Transverse colon (tissue), 4 donors: ENCODE results near the gene RERGL. TPM values are rescaled to one million over a fixed set of nuclear protein-coding genes. Genes with fewer than 3 reads are reported as not detected.
"Not testable (repeated sequence)": the region's sequence is repeated elsewhere in the genome, so short reads cannot be mapped to it uniquely, and the experiment has no call there.

Source experiments
- DNase-seq: peaks from one replicate; pipeline ENCODE4 v3.0.0-alpha.2; 2019
- H3K27ac ChIP-seq, 4 donors: fragments of 200-600 bp; sonication (generic); 2 replicates each; pipeline ENCODE4 v1.5.1; 2016 to 2018; ENCODE audit warnings: inconsistent platforms in 4 of 4
- H3K27me3 ChIP-seq: fragments of 200-600 bp; sonication (generic); 2 replicates; pipeline ENCODE4 v1.5.1; 2017; ENCODE audit warnings: inconsistent platforms
- H3K36me3 ChIP-seq, 4 donors: fragments of 200-600 bp; sonication (generic); 2 replicates each; pipeline ENCODE4 v1.5.1; 2017 to 2019; ENCODE audit warnings: inconsistent platforms in 4 of 4
- H3K4me1 ChIP-seq, 4 donors: fragments of 200-600 bp; sonication (generic); 2 replicates each; pipeline ENCODE4 v1.5.1; 2017 to 2020; ENCODE audit warnings: inconsistent platforms in 4 of 4
- H3K4me3 ChIP-seq, 4 donors: fragments of 200-600 bp; sonication (generic); 1 replicate in 1 of 4; 2 replicates in 3 of 4; pipeline versions ENCODE4 v1.5.1 to v1.6.1; 2017 to 2019; ENCODE audit warnings: inconsistent platforms in 4 of 4
- H3K9me3 ChIP-seq, 2 donors: fragments of 200-600 bp; sonication (generic); 2 replicates each; pipeline ENCODE4 v1.5.1; 2017 to 2019; ENCODE audit warnings: inconsistent platforms in 2 of 2
- EP300 ChIP-seq: sonication (generic); formaldehyde crosslinking; IDR thresholded peaks from one replicate; pipeline ENCODE4 v1.6.1; 2017; ENCODE audit warnings: antibody characterized with exemption, low read depth
- POLR2A ChIP-seq: fragments of 450-650 bp; IDR thresholded peaks from one replicate; pipeline ENCODE4 v1.6.1; 2016; ENCODE audit warnings: antibody characterized with exemption, mild to moderate bottlenecking, moderate library complexity
- POLR2AphosphoS5 ChIP-seq, 3 donors: sonication (generic); formaldehyde crosslinking; IDR thresholded peaks; one replicate each; pipeline ENCODE4 v1.6.1; 2016; ENCODE audit warnings: antibody characterized with exemption in 3 of 3
- WGBS, 2 donors: methylation state at CpG; one replicate each; pipeline ENCODE4 v1.1.5; 2018; ENCODE audit warnings: low coverage in 1 of 2; 5-methylcytosine and 5-hydroxymethylcytosine counted together
- in situ Hi-C, 4 donors: fragments of 200-750 bp; cut with MboI; loops; one replicate each; pipeline versions ENCODE4 v1.15.0 to v1.15.1; 2017; ENCODE audit warnings: low sequenced_read_pairs in 3 of 4, low pct_ligation_motif_present in 1 of 4, low pct_unique_long_range_greater_than_20kb in 1 of 4
- intact Hi-C: fragments of 100-400 bp; cut with DNase I; formaldehyde crosslinking; loops from one replicate; pipeline ENCODE4 v1.15.1; 2023; ENCODE audit warnings: low total_unique reads
- total RNA-seq, 4 donors: library from RNA; depleted of rRNA; stranded (reverse); fragments of >200 nt; gene quantifications; one replicate each; pipeline ENCODE4 v1.1.0, GENCODE V29; 2016
- TF ChIP-seq, protein P1 (sequence below), 5 experiments: fragments of 200-600 bp in 3 of 5; fragments of 450-650 bp in 2 of 5; sonication (generic) in 3 of 5; IDR thresholded peaks; 1 replicate in 2 of 5; 2 replicates in 3 of 5; pipeline ENCODE4 v1.5.1; 2016 to 2017; ENCODE audit warnings: antibody characterized with exemption in 5 of 5, inconsistent platforms in 3 of 5, mild to moderate bottlenecking in 2 of 5, moderate library complexity in 1 of 5

RERGL gene
- total RNA-seq, 4 donors from 2014 or later: 1.1 to 1.5 (median 1.2) TPM; not detected in 1

DNA sequence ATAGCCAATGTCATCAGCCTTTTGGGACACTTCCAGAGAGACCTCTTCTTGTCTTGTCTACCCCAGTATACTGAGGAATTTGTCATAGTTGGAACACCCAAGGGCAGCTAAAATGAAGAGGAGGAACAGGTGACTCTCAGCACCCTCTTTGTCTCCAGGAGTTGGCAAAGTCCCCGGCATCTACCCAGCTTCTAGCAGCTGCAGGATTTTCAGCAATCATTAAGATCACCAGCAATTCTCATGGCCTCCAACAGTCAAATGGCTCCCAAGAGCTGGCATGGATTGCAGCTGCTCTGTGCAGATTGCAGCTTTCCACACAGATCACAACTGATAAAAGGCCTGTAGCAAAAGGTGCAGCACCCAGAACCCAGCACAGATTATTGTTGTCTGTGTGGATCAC lies 32.9 kb downstream of the RERGL start:
- WGBS, 2 donors: 86% methylated on average over 1 of the region's 1 CpG; no CpG with 5 or more reads in 1 of the 2 donors
- Histone ChIP-seq H3K9me3 (peaks cover 0 to 6% of the 10 kb centered on the region in 2 donors), H3K36me3 (no peaks in the 10 kb centered on the region), H3K27me3 (no peaks in the 10 kb centered on the region), H3K27ac (no peak overlapping the region), H3K4me3 (no peak overlapping the region), H3K4me1 (no peaks in the 10 kb centered on the region)
- TF ChIP-seq EP300: no peak
- no peak for TF ChIP-seq POLR2A
- TF ChIP-seq POLR2AphosphoS5 (IDR thresholded peaks at IDR 0.05): no peak
- TF ChIP-seq, protein P1, sequence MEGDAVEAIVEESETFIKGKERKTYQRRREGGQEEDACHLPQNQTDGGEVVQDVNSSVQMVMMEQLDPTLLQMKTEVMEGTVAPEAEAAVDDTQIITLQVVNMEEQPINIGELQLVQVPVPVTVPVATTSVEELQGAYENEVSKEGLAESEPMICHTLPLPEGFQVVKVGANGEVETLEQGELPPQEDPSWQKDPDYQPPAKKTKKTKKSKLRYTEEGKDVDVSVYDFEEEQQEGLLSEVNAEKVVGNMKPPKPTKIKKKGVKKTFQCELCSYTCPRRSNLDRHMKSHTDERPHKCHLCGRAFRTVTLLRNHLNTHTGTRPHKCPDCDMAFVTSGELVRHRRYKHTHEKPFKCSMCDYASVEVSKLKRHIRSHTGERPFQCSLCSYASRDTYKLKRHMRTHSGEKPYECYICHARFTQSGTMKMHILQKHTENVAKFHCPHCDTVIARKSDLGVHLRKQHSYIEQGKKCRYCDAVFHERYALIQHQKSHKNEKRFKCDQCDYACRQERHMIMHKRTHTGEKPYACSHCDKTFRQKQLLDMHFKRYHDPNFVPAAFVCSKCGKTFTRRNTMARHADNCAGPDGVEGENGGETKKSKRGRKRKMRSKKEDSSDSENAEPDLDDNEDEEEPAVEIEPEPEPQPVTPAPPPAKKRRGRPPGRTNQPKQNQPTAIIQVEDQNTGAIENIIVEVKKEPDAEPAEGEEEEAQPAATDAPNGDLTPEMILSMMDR (IDR thresholded peaks at IDR 0.05): no peak
- intact Hi-C loops: no loop called here
- DNase-seq: no peak
- in situ Hi-C loops: no loop called here

DNA sequence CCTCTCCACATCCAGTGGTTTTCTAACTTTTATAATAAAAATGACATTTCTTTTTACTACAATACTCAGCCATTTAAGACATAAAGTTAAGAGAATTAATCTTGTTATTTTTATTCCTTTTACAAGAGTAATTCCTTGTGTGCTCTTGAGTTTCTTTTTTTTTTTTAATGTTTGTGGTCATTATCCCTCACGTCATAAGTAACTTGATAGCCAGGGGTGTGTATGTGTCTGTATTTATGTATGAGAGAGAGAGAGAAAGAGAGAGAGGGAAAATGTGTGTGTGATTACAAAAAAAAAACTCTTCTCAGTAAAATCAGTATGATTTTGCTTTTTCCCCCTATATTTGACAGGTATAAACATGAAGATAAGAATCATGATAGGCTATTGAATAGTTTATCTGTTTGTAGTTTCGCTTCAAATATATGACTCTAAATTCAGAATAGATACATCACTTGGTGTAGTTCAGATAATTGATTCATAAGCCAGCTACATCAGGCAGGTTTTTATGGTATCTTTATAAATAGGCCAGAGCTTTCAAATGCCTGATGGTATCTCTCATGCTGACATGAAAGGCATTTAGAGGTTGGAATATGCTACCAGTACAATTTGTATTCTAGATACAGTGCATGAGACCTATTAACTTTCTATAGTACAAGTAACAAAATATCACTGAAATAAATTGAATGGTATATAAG lies 34.9 kb downstream of the RERGL start:
- peaks cover 0 to 6% of the 10 kb centered on the region in 2 donors for H3K9me3 ChIP-seq
- TF ChIP-seq, protein P1 (IDR thresholded peaks at IDR 0.05): no peak
- TF ChIP-seq POLR2AphosphoS5 (IDR thresholded peaks at IDR 0.05) (no peak), POLR2A (no peak), EP300 (no peak)
- H3K36me3 ChIP-seq: no peaks in the 10 kb centered on the region
- H3K4me3 ChIP-seq: no peak overlapping the region
- in situ Hi-C loops (no loop called here), intact Hi-C loops (no loop called here)
- DNase-seq: no peak
- no peaks in the 10 kb centered on the region for H3K27me3 ChIP-seq
- no peaks in the 10 kb centered on the region for H3K4me1 ChIP-seq
- 52 to 60% methylated on average over 2 of the region's 2 CpGs for WGBS, 2 donors
- no peak overlapping the region for H3K27ac ChIP-seq

DNA sequence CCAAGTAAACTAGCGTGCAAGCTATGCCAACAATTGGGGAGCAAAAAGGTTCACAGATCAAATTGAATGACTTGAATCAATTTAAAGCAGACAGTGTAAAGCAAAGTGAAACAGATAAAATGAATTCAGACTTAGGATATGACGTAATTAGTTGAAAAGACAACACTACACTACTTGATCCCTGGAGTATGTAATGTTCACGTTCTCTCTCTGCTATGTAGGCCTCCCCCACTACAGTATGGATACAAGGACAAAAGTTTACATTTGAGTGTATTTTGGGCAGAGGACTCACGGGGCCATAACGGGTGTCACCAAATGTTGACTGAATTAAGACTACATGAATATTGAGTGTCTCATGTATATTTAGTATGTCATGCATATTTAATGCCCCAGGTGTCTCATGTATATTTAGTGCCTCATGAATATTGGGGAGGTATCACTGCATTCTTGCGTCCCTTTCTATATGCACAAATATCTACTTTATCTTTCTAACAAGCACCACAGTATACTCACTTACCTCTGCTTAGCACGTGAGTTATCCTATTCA lies 44.5 kb downstream of the RERGL start:
- no peak for DNase-seq
- 82 to 86% methylated on average over 6 to 7 of the region's 7 CpGs for WGBS, 2 donors
- H3K27ac ChIP-seq: no peak overlapping the region
- TF ChIP-seq EP300 (no peak), POLR2A (no peak), POLR2AphosphoS5 (IDR thresholded peaks at IDR 0.05) (no peak)
- TF ChIP-seq, protein P1 (IDR thresholded peaks at IDR 0.05): no peak
- in situ Hi-C loops: no loop called here
- H3K9me3 ChIP-seq: no peaks in the 10 kb centered on the region
- no peaks in the 10 kb centered on the region for H3K4me1 ChIP-seq
- intact Hi-C loops: no loop called here
- no peaks in the 10 kb centered on the region for H3K36me3 ChIP-seq
- H3K4me3 ChIP-seq: no peak overlapping the region
- no peaks in the 10 kb centered on the region for H3K27me3 ChIP-seq

DNA sequence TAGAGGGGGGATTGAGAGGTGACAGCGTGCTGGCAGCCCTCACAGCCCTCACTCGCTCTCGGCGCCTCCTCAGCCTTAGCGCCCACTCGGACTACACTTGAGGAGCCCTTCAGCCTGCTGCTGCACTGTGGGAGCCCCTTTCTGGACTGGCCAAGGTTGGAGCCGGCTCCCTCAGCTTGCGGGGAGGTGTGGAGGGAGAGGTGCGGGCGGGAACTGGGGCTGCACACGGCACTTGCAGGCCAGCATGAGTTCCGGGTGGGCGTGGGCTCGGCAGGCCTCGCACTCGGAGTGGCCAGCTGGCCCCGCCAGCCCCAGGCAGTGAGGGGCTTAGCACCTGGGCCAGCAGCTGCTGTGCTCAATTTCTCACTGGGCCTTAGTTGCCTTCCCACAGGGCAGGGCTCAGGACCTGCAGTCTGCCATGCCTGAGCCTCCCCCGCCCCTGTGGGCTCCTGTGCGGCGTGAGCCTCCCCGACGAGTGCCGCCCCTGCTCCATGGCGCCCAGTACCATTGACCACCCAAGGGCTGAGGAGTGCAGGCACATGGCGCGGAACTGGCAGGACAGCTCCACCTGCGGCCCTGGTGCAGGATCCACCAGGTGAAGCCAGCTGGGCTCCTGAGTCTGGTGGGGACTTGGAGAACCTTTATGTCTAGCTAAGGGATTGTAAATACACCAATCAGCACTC lies 49.8 kb downstream of the RERGL start:
- H3K9me3 ChIP-seq, in situ Hi-C loops, H3K36me3 ChIP-seq, H3K4me3 ChIP-seq, DNase-seq, H3K27ac ChIP-seq, H3K4me1 ChIP-seq, intact Hi-C loops, H3K27me3 ChIP-seq: not testable (repeated sequence)
- 95% methylated on average over 25 of the region's 27 CpGs; no CpG with 5 or more reads in 1 of the 2 donors for WGBS, 2 donors

Other genes starting within 250 kb of the RERGL start
- 1 to 10 TPM in 2 of 4 donors, under 1 TPM in 2; 0.32 to 2.7 (median 1.1) TPM for gene PIK3C2G, start 171.3 kb upstream of the RERGL start, total RNA-seq